Ectodermal cell (in vitro differentiated cells): ENCODE data around the gene INTS6.

Experiments
- H3K27ac ChIP-seq: 2 replicates; pipeline ENCODE4 v1.7.0; 2013; ENCODE audit warnings: mild to moderate bottlenecking, low read depth, low read length; ENCODE audit not compliant: insufficient read depth, poor library complexity, severe bottlenecking
- H3K27me3 ChIP-seq: 2 replicates; pipeline ENCODE4 v1.7.0; 2013; ENCODE audit warnings: mild to moderate bottlenecking, low read length; ENCODE audit not compliant: insufficient read depth, control insufficient read depth, poor library complexity, severe bottlenecking
- H3K36me3 ChIP-seq: one replicate; pipeline ENCODE4 v1.7.0; 2013; ENCODE audit warnings: low read length; ENCODE audit not compliant: control insufficient read depth, insufficient read depth
- H3K4me1 ChIP-seq: one replicate; pipeline ENCODE4 v1.7.0; 2013; ENCODE audit warnings: low read length; ENCODE audit not compliant: control insufficient read depth, insufficient read depth
- H3K4me3 ChIP-seq: 2 replicates; pipeline ENCODE4 v1.7.0; 2013; ENCODE audit warnings: low read depth, low read length, control low read depth; ENCODE audit not compliant: insufficient read depth
- H3K9me3 ChIP-seq: 2 replicates; pipeline ENCODE4 v1.7.0; 2013; ENCODE audit warnings: mild to moderate bottlenecking, low read length, moderate library complexity; ENCODE audit not compliant: control insufficient read depth
- WGBS, 2 experiments: methylation state at CpG; one replicate each; pipeline ENCODE4 v1.1.7; 2013; ENCODE audit warnings: missing lambda C conversion rate in 2 of 2; 5-methylcytosine and 5-hydroxymethylcytosine counted together

INTS6 gene

GRCh38 chr13:51479199-51479523 is 26.3 kb upstream of the INTS6 start:
- no peaks in the 10 kb centered on the region for H3K4me1 ChIP-seq
- H3K27me3 ChIP-seq, result no peaks in the 10 kb centered on the region
- WGBS, 2 experiments, result 88 to 96% methylated on average over 1 to 2 of the region's 2 CpGs
- no peak overlapping the region for H3K4me3 ChIP-seq
- H3K9me3 ChIP-seq, result no peaks in the 10 kb centered on the region
- no peak overlapping the region for H3K27ac ChIP-seq
- H3K36me3 ChIP-seq, result no peaks in the 10 kb centered on the region

GRCh38 chr13:51478418-51479198 is 25.8 kb upstream of the INTS6 start:
- Histone ChIP-seq H3K27me3 (no peaks in the 10 kb centered on the region), H3K4me3 (no peak overlapping the region), H3K4me1 (no peaks in the 10 kb centered on the region), H3K36me3 (no peaks in the 10 kb centered on the region), H3K27ac (no peak overlapping the region), H3K9me3 (no peaks in the 10 kb centered on the region)
- WGBS, 2 experiments, result 89 to 92% methylated on average over 8 of the region's 8 CpGs

- WGBS, 2 experiments, result 94 to 95% methylated on average over 2 of the region's 2 CpGs
- Histone ChIP-seq H3K4me1 (no peaks in the 10 kb centered on the region), H3K4me3 (no peak overlapping the region), H3K27me3 (no peaks in the 10 kb centered on the region), H3K27ac (no peak overlapping the region), H3K9me3 (no peaks in the 10 kb centered on the region), H3K36me3 (no peaks in the 10 kb centered on the region)
These were observed 25.0 kb upstream of the INTS6 start for GRCh38 chr13:51477653-51478324.

GRCh38 chr13:51477149-51477548 is 24.3 kb upstream of the INTS6 start:
- H3K4me3 ChIP-seq, result no peak overlapping the region
- H3K27ac ChIP-seq, result no peak overlapping the region
- H3K9me3 ChIP-seq, result no peaks in the 10 kb centered on the region
- H3K27me3 ChIP-seq, result no peaks in the 10 kb centered on the region
- WGBS, 2 experiments, result 99 to 100% methylated on average over 2 to 3 of the region's 3 CpGs
- H3K36me3 ChIP-seq, result no peaks in the 10 kb centered on the region
- no peaks in the 10 kb centered on the region for H3K4me1 ChIP-seq

- Histone ChIP-seq H3K36me3 (no peaks in the 10 kb centered on the region), H3K27me3 (no peaks in the 10 kb centered on the region), H3K27ac (no peak overlapping the region), H3K9me3 (no peaks in the 10 kb centered on the region), H3K4me3 (no peak overlapping the region), H3K4me1 (no peaks in the 10 kb centered on the region)
- 88 to 96% methylated on average over 1 of the region's 2 CpGs for WGBS, 2 experiments
These were observed 23.1 kb upstream of the INTS6 start for GRCh38 chr13:51475727-51476501.

- no peaks in the 10 kb centered on the region for H3K9me3 ChIP-seq
- H3K4me3 ChIP-seq, result no peak overlapping the region
- H3K36me3 ChIP-seq, result no peaks in the 10 kb centered on the region
- H3K4me1 ChIP-seq, result no peaks in the 10 kb centered on the region
- 98 to 100% methylated on average over 2 of the region's 2 CpGs for WGBS, 2 experiments
- no peak overlapping the region for H3K27ac ChIP-seq
- no peaks in the 10 kb centered on the region for H3K27me3 ChIP-seq
These were observed 17.0 kb upstream of the INTS6 start for GRCh38 chr13:51469790-51470189.

GRCh38 chr13:51467730-51468129 is 14.9 kb upstream of the INTS6 start:
- Histone ChIP-seq H3K4me3 (no peak overlapping the region), H3K36me3 (no peaks in the 10 kb centered on the region), H3K27me3 (no peaks in the 10 kb centered on the region), H3K9me3 (no peaks in the 10 kb centered on the region), H3K4me1 (no peaks in the 10 kb centered on the region), H3K27ac (no peak overlapping the region)
- 95% methylated on average over 3 of the region's 3 CpGs for WGBS, 2 experiments

- no peaks in the 10 kb centered on the region for H3K27me3 ChIP-seq
- no peak overlapping the region for H3K27ac ChIP-seq
These were observed 12.3 kb upstream of the INTS6 start for GRCh38 chr13:51465124-51465523.

GRCh38 chr13:51457086-51457815 is 4.4 kb upstream of the INTS6 start:
- WGBS, 2 experiments, result 94 to 96% methylated on average over 15 of the region's 15 CpGs
- peaks cover 9% of the 10 kb centered on the region for H3K36me3 ChIP-seq
- H3K9me3 ChIP-seq, result no peaks in the 10 kb centered on the region
- no peak overlapping the region for H3K27ac ChIP-seq
- no peak overlapping the region for H3K4me3 ChIP-seq
- H3K27me3 ChIP-seq, result no peaks in the 10 kb centered on the region
- H3K4me1 ChIP-seq, result peaks cover 3% of the 10 kb centered on the region

More at GRCh38 chr13:51465124-51465523, 12.3 kb upstream of the INTS6 start:
- Histone ChIP-seq H3K36me3 (no peaks in the 10 kb centered on the region), H3K4me1 (no peaks in the 10 kb centered on the region), H3K9me3 (no peaks in the 10 kb centered on the region), H3K4me3 (no peak overlapping the region)

GRCh38 chr13:51456510-51456909 is 3.7 kb upstream of the INTS6 start:
- Histone ChIP-seq H3K4me1 (peaks cover 3% of the 10 kb centered on the region), H3K27me3 (no peaks in the 10 kb centered on the region), H3K36me3 (peaks cover 9% of the 10 kb centered on the region), H3K9me3 (no peaks in the 10 kb centered on the region), H3K27ac (no peak overlapping the region), H3K4me3 (no peak overlapping the region)
- WGBS, 2 experiments, result 93 to 94% methylated on average over 13 of the region's 13 CpGs
